Endothelial cell of umbilical vein (primary cell): Measurements from ENCODE around the gene CRACR2A. TPM values are rescaled to one million over a fixed set of nuclear protein-coding genes. Genes with fewer than 3 reads are reported as not detected.

Source experiments
- BruUV-seq: library from RNA; stranded (reverse); fragments of 400-500 nt; replicated peaks from 2 replicates; lab custom pipeline; 2021; lab: Mats Ljungman, UMichigan
- CTCF ChIA-PET: fragments of 300-600, 350-600 bp; sonication (Branson Sonifier 250); formaldehyde crosslinking; loops from one replicate; lab custom pipeline; 2021; ENCODE audit warnings: antibody characterized with exemption, inconsistent platforms; lab: Charles Lee
- POLR2A ChIA-PET: fragments of 300-600, 350-600 bp; sonication (Branson Sonifier 250); formaldehyde crosslinking; loops from one replicate; lab custom pipeline; 2021; ENCODE audit warnings: antibody characterized with exemption, inconsistent platforms; lab: Charles Lee
- DNase-seq: peaks from one replicate; pipeline ENCODE4 v3.0.0-alpha.2; 2011; ENCODE audit warnings: low read depth, low spot score
- FAIRE-seq: peaks from 2 replicates; lab custom pipeline; 2011; peaks lifted over from hg19 to GRCh38; lab: Jason Lieb, UNC
- H2AFZ ChIP-seq: 2 replicates; pipeline ENCODE4 v1.6.0; 2012; ENCODE audit warnings: low read depth, low read length, control low read depth, inconsistent platforms
- H3K27ac ChIP-seq: 2 replicates; pipeline ENCODE4 v1.5.1; 2011; ENCODE audit warnings: low read depth, mild to moderate bottlenecking, control low read depth, low read length, moderate library complexity; ENCODE audit not compliant: insufficient read depth
- H3K27me3 ChIP-seq, 2 experiments: 2 replicates each; pipeline versions ENCODE4 v1.6.0 to v1.6.1; 2011; ENCODE audit warnings: low read length in 2 of 2, mixed read lengths in 1 of 2; ENCODE audit not compliant: control insufficient read depth in 2 of 2, insufficient read depth in 2 of 2
- H3K36me3 ChIP-seq, 2 experiments: 2 replicates in 1 of 2; 3 replicates in 1 of 2; pipeline ENCODE4 v1.5.1; 2011; ENCODE audit warnings: low read length in 2 of 2, mild to moderate bottlenecking in 1 of 2, moderate library complexity in 1 of 2; ENCODE audit not compliant: control insufficient read depth in 2 of 2, insufficient read depth in 2 of 2; ENCODE audit errors: extremely low read depth in 1 of 2
- H3K4me1 ChIP-seq: 3 replicates; pipeline ENCODE4 v1.5.1; 2011; ENCODE audit warnings: mild to moderate bottlenecking, low read length; ENCODE audit not compliant: control insufficient read depth, insufficient read depth; ENCODE audit errors: extremely low read depth
- H3K4me2 ChIP-seq: 2 replicates; pipeline ENCODE4 v1.6.1; 2011; ENCODE audit warnings: low read length, control low read depth, mixed read lengths; ENCODE audit not compliant: insufficient read depth
- H3K4me3 ChIP-seq, 3 experiments: fragments of 200-600 bp in 1 of 3; sonication (generic), shearing (Covaris generic) in 1 of 3; replicated peaks in 1 of 3; 2 replicates each; pipeline ENCODE4 v1.5.1; 2011 to 2016; ENCODE audit warnings: control low read depth in 3 of 3, low read length in 3 of 3, mild to moderate bottlenecking in 2 of 3, inconsistent platforms in 1 of 3, low read depth in 1 of 3, moderate library complexity in 1 of 3; ENCODE audit not compliant: insufficient read depth in 1 of 3
- H3K79me2 ChIP-seq: 2 replicates; pipeline ENCODE4 v1.6.0; 2012; ENCODE audit warnings: low read length, inconsistent platforms; ENCODE audit not compliant: control insufficient read depth, insufficient read depth
- H3K9ac ChIP-seq: replicated peaks from 2 replicates; pipeline ENCODE3; 2011; ENCODE audit warnings: low read length, control low read depth; ENCODE audit not compliant: insufficient read depth; ENCODE audit errors: extremely low read depth
- H3K9me1 ChIP-seq: replicated peaks from 3 replicates; pipeline ENCODE4 v1.6.0; 2011; ENCODE audit warnings: mild to moderate bottlenecking, low read length; ENCODE audit not compliant: control insufficient read depth, insufficient read depth; ENCODE audit errors: extremely low read depth
- H3K9me3 ChIP-seq: replicated peaks from 2 replicates; pipeline ENCODE4 v1.5.1; 2012; ENCODE audit warnings: low read length, inconsistent platforms; ENCODE audit not compliant: control insufficient read depth, insufficient read depth
- H4K20me1 ChIP-seq: replicated peaks from 2 replicates; pipeline ENCODE3; 2011; ENCODE audit warnings: mild to moderate bottlenecking, low read length; ENCODE audit not compliant: control insufficient read depth, insufficient read depth; ENCODE audit errors: extremely low read depth
- CTCF ChIP-seq, 2 donors: IDR thresholded peaks; 1 replicate in 1 of 2; 2 replicates in 1 of 2; pipeline ENCODE4 v1.5.1; 2011; ENCODE audit warnings: low read length in 2 of 2, mild to moderate bottlenecking in 2 of 2, moderate library complexity in 2 of 2, control low read depth in 1 of 2, inconsistent platforms in 1 of 2, low read depth in 1 of 2; ENCODE audit not compliant: insufficient read depth in 1 of 2; ENCODE audit errors: extremely low read depth in 1 of 2
- EZH2 ChIP-seq: IDR thresholded peaks from 2 replicates; pipeline ENCODE4 v1.6.1; 2012; ENCODE audit warnings: borderline replicate concordance, low read depth, mild to moderate bottlenecking, moderate library complexity, low read length, inconsistent platforms; ENCODE audit not compliant: severe bottlenecking
- FOS ChIP-seq: IDR thresholded peaks from 2 replicates; pipeline ENCODE4 v1.6.1; 2011; ENCODE audit warnings: mild to moderate bottlenecking, low read length, moderate library complexity, borderline replicate concordance; ENCODE audit not compliant: insufficient read depth
- GATA2 ChIP-seq: IDR thresholded peaks from 2 replicates; pipeline ENCODE4 v1.7.0; 2011; ENCODE audit warnings: low read depth, mild to moderate bottlenecking, moderate library complexity, mixed read lengths, low read length; ENCODE audit not compliant: insufficient read length, insufficient read depth
- JUN ChIP-seq: IDR thresholded peaks from 2 replicates; pipeline ENCODE4 v1.6.1; 2011; ENCODE audit warnings: borderline replicate concordance, low read depth; ENCODE audit not compliant: insufficient read length, insufficient read depth
- MAX ChIP-seq: IDR thresholded peaks from 2 replicates; pipeline ENCODE4 v1.6.1; 2011; ENCODE audit not compliant: insufficient read depth, insufficient read length
- MYC ChIP-seq: IDR thresholded peaks from one replicate; pipeline ENCODE4 v1.6.1; 2011; ENCODE audit warnings: mild to moderate bottlenecking, low read depth, low read length
- POLR2A ChIP-seq: IDR thresholded peaks from 2 replicates; pipeline ENCODE4 v1.6.1; 2012; ENCODE audit warnings: low read depth, mild to moderate bottlenecking, control low read depth, low read length
- POLR2AphosphoS5 ChIP-seq: IDR thresholded peaks from 2 replicates; pipeline ENCODE4 v1.6.1; 2012; ENCODE audit warnings: low read depth, mild to moderate bottlenecking, control low read depth, low read length, moderate library complexity; ENCODE audit not compliant: insufficient read depth
- dilution Hi-C: fragments of 300-500 bp; cut with MboI; formaldehyde crosslinking; loops from one replicate; pipeline ENCODE4 v1.15.0; 2019; ENCODE audit warnings: low sequenced_read_pairs; ENCODE audit not compliant: extremely low pct_ligation_motif_present
- intact Hi-C: fragments of 100-400 bp; cut with micrococcal nuclease; formaldehyde crosslinking; loops from one replicate; pipeline ENCODE4 v1.10.0; 2022
- polyA plus RNA-seq, 4 experiments: library from polyadenylated mRNA; depleted of rRNA in 3 of 4; stranded (reverse) in 3 of 4; unstranded in 1 of 4; fragments of >200 nt; gene quantifications; 2 replicates each; pipeline versions ENCODE4 v1.2.1 to v1.2.3, GENCODE V29; 2011 to 2012; ENCODE audit warnings: missing spikeins in 1 of 4
- total RNA-seq: library from RNA; stranded (reverse); gene quantifications from 2 replicates; pipeline ENCODE4 v1.2.3, GENCODE V29; 2021

Gene CRACR2A
- total and polyA plus RNA-seq, 2 donors (not counting 3 experiments of a cell fraction or from before 2014, with no cell fraction given): 4.4 to 15.9 TPM

- no peak for FAIRE-seq
- ChIA-PET POLR2A (no interaction called here), CTCF (no interaction called here)
- peaks cover 10% of the 10 kb centered on the region for H3K4me1 ChIP-seq
- H3K79me2 ChIP-seq: no peaks in the 10 kb centered on the region
- no peak overlapping the region for H3K4me2 ChIP-seq
- dilution Hi-C loops (no loop called here), intact Hi-C loops (no loop called here)
- H3K36me3 ChIP-seq: no peaks in the 10 kb centered on the region
- H4K20me1 ChIP-seq: no peaks in the 10 kb centered on the region
- no peak for DNase-seq
- H3K4me3 ChIP-seq: no peak overlapping the region
- no peak overlapping the region for H3K27ac ChIP-seq
- H3K27me3 ChIP-seq: no peaks in the 10 kb centered on the region
- H3K9me1 ChIP-seq: no peaks in the 10 kb centered on the region
- H3K9me3 ChIP-seq: no peaks in the 10 kb centered on the region
- TF ChIP-seq MAX (no peak), GATA2 (no peak), MYC (no peak)
- H3K9ac ChIP-seq: no peak overlapping the region
- BruUV-seq: no TSS peak
- no peak overlapping the region for H2AFZ ChIP-seq
Measured at GRCh38 chr12:3722368-3722767, 30.5 kb downstream of the CRACR2A start.

GRCh38 chr12:3720772-3721171 lies 32.1 kb downstream of the CRACR2A start:
- Histone ChIP-seq H3K9ac (no peak overlapping the region), H3K27me3 (no peaks in the 10 kb centered on the region), H3K4me2 (no peak overlapping the region), H3K4me3 (no peak overlapping the region), H3K36me3 (no peaks in the 10 kb centered on the region), H3K9me3 (no peaks in the 10 kb centered on the region), H3K4me1 (peaks cover 2% of the 10 kb centered on the region), H2AFZ (no peak overlapping the region), H3K27ac (no peak overlapping the region), H3K79me2 (no peaks in the 10 kb centered on the region), H3K9me1 (no peaks in the 10 kb centered on the region), H4K20me1 (no peaks in the 10 kb centered on the region)
- intact Hi-C loops: no loop called here
- FAIRE-seq: no peak
- no peak for DNase-seq
- dilution Hi-C loops: no loop called here
- POLR2A ChIA-PET: no interaction called here
- TF ChIP-seq POLR2A (no peak), FOS (no peak), POLR2AphosphoS5 (no peak), EZH2 (no peak), MAX (no peak), JUN (no peak), GATA2 (no peak), MYC (no peak), CTCF (IDR thresholded peaks at IDR 0.05; ENCODE audit: extremely low read depth in 1 of 2, insufficient read depth in 1 of 2, low read depth in 1 of 2, low read length in 2 of 2) (no peak)
- CTCF ChIA-PET: no interaction called here
- no TSS peak for BruUV-seq
